HUES64 (cell line): Measurements from ENCODE around the gene MYO18A.

Source experiments
- H3K27ac ChIP-seq: 2 replicates; pipeline ENCODE4 v1.7.0; 2013; ENCODE audit warnings: low read depth, low read length, inconsistent platforms
- H3K27me3 ChIP-seq: 2 replicates; pipeline ENCODE4 v1.6.1; 2013; ENCODE audit warnings: mild to moderate bottlenecking, low read length; ENCODE audit not compliant: insufficient read depth
- H3K36me3 ChIP-seq: 2 replicates; pipeline ENCODE4 v1.6.1; 2013; ENCODE audit warnings: mild to moderate bottlenecking, low read length; ENCODE audit not compliant: insufficient read depth
- H3K4me1 ChIP-seq: 2 replicates; pipeline ENCODE4 v1.6.1; 2013; ENCODE audit warnings: mild to moderate bottlenecking, low read length, moderate library complexity; ENCODE audit not compliant: insufficient read depth
- H3K4me3 ChIP-seq: 2 replicates; pipeline ENCODE4 v1.5.1; 2013; ENCODE audit warnings: mild to moderate bottlenecking, low read length, moderate library complexity
- H3K9ac ChIP-seq: 2 replicates; pipeline ENCODE4 v1.6.1; 2013; ENCODE audit warnings: mild to moderate bottlenecking, low read depth, low read length
- H3K9me3 ChIP-seq: 2 replicates; pipeline ENCODE4 v1.6.1; 2013; ENCODE audit warnings: low read depth, low read length; ENCODE audit not compliant: insufficient read depth
- WGBS: fragments of 150-250, 120-280 bp; methylation state at CpG from one replicate; pipeline ENCODE4 v1.1.7; 2013; ENCODE audit warnings: missing lambda C conversion rate; 5-methylcytosine and 5-hydroxymethylcytosine counted together

Gene MYO18A

DNA sequence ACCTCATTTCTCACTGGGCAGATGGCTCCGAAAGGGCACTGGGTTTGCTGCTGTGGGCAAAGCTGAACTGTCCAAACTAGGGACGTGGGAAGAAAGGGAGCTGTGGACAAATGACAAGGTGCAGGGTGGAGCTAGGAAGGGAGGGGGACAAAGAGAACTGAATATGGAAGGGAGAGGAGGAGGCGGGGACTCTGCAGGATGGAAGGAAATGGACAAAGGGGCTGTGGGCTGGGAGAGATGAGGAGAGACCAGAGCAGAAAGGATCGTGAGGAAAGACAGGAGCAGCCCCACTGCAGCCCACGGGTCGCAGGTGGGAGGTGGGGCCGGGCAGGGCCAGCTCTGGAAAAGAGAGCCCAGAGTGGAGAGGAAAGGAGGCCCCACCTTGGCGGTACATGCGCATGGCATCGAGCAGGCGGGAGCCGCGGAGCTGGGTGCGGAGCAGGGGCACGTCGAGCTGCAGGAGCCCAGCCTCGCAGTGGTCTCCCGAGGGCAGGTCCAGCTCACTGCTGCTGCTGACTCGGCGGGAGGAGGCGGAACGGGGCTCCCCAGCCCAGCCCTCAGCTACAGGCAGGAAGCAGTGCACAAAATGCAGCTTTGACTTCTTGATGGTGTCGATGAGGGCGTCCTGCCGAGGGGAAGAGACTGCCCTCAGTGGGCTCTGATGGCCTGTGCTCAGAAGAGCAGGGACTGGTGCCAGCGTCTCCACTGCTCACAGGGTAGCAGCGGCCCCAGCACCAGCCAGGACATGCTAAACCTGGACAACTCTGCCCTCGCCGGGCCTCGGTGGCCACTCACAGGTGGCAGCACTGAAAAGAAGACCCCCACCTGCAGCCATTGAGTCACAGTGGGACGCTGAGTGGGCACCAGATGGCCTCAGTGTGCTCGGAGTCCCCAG is 70.5 kb downstream of the MYO18A start:
- 68% methylated on average over 32 of the region's 32 CpGs for WGBS
- no peak overlapping the region for H3K27ac ChIP-seq

DNA sequence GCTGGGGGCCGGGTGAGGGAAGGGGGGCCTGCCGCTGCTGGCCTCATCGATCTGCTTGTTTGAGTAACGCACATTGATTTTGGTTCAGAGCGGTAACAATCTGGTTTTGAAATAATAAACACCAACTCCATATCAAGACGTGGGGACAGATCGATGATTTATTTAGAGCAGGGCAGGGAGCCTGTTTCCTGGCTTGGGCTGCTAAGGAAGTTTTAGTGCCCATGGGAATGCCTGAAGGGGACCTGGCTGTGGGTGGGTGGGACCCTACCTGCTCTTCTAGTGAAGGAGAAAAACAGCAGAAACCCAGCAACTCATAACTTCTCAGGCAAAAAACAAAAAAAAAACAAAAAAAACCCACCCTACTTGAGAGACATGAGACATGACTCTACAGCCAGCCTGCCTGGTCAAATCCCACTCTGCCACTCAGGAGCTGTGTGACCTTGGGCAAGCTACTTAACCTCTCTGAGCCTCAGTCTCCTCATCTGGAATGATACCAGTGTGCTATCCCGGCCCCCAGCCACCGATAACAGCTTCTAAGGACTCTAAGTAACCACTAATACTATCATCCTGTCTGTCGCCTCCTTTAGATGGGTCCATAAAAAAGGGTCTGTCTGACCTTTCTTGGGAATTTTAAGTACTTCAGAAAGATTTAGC is 71.2 kb downstream of the MYO18A start:
- H3K27ac ChIP-seq: no peak overlapping the region
- H3K36me3 ChIP-seq: peaks cover 16% of the 10 kb centered on the region

More for the DNA sequence above, 70.5 kb downstream of the MYO18A start:
- no peak overlapping the region for H3K4me3 ChIP-seq
- no peaks in the 10 kb centered on the region for H3K27me3 ChIP-seq
- H3K4me1 ChIP-seq: peaks cover 8% of the 10 kb centered on the region; the same call in 1 of the 2 replicates
- no peak overlapping the region for H3K9ac ChIP-seq
- H3K9me3 ChIP-seq: no peaks in the 10 kb centered on the region
- peaks cover 16% of the 10 kb centered on the region for H3K36me3 ChIP-seq

DNA sequence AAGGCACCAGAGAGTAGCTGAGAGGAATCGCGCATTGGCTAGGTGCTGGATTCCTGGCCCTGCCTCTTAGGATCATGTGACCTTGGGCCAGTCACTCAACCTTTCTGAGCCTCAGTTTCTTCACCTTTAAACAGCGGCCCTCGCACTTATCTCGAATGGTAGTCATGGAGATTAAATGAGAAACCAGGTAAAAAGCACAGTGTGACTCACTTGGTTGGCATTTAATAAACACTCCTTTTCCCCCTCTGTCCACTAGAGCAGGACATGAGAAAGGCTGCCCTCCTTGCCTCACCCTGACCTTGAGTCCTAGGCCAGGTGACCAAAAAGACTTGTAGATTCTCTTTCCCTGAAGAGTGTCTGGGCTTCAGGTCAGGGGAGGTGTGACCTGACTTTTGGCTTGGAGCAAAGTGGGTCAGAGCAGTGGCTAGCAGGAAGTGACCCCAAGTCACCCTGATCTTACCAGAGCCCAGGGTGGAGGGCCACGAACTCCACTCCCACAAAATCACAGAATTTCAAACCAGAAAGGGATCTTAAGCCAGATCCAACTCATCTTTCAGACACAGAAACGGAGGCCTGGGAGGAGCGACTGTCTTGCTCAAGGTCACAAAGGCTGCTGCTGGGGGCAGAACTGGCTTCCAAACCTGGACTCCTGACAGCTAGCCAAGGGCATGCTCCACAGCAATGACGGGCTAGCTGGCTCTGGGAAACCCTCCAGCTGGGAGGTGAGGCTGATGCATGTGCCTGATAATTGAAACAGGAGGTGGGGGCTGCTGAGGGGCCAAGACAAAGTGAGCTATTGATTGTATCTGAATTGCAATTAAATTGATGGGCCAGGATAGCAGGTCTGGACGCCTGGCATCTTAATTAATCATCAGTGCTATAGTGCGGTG is 72.0 kb downstream of the MYO18A start:
- Histone ChIP-seq H3K27me3 (no peaks in the 10 kb centered on the region), H3K27ac (no peak overlapping the region), H3K36me3 (peaks cover 16% of the 10 kb centered on the region), H3K9me3 (no peaks in the 10 kb centered on the region), H3K4me1 (peaks cover 8% of the 10 kb centered on the region; the same call in 1 of the 2 replicates), H3K9ac (no peak overlapping the region), H3K4me3 (no peak overlapping the region)
- WGBS: 91% methylated on average over 11 of the region's 11 CpGs

More for the DNA sequence above, 71.2 kb downstream of the MYO18A start:
- Histone ChIP-seq H3K4me1 (peaks cover 8% of the 10 kb centered on the region; the same call in 1 of the 2 replicates), H3K27me3 (no peaks in the 10 kb centered on the region), H3K4me3 (no peak overlapping the region), H3K9ac (no peak overlapping the region), H3K9me3 (no peaks in the 10 kb centered on the region)
- 91% methylated on average over 10 of the region's 10 CpGs for WGBS

DNA sequence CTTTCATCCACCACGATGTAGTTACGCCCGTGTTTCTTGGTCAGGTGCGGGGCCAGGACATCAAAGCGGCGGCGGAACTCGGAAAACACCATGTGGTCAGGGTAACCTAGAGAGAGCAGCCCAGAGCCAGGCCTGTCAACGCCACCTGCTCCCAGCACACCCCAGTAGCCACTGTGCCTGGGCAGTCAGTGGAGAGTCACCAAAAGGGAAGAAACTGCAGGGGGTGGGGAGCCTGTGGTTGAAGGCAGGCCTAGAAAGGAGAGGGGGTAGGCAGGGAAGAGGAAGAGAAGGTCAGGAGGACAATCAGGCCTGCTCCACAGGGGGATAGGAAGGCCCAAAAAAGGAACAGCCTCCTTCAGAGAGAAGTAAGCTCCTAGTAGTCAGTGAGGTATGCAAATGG is 73.1 kb downstream of the MYO18A start:
- peaks cover 16% of the 10 kb centered on the region for H3K36me3 ChIP-seq
- H3K4me1 ChIP-seq: peaks cover 8% of the 10 kb centered on the region; the same call in 1 of the 2 replicates
- H3K9ac ChIP-seq: no peak overlapping the region
- no peak overlapping the region for H3K4me3 ChIP-seq
- H3K27ac ChIP-seq: no peak overlapping the region
- 91% methylated on average over 9 of the region's 9 CpGs for WGBS
- no peaks in the 10 kb centered on the region for H3K9me3 ChIP-seq
- no peaks in the 10 kb centered on the region for H3K27me3 ChIP-seq

DNA sequence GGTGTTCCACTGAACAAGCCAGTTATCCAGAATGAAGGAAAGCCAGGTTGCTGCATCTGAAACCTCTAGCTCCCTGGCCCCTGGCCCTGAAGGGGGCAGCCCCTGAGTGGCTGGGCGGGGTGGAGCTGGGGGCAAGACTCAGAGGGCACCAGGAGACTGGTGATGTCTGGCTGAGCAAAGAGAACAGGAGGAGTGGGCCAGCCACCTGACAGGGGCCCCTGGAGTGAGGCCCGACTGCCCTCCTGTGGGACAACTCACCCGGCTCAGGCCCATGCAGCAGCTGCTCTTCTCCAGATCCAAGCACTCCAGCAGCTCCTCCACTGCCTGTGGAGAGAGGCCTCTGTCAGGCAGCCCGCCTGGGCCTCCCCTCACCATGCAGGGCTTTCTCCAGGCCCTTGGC is 76.9 kb downstream of the MYO18A start:
- H3K27ac ChIP-seq: no peak overlapping the region
- peaks cover 4% of the 10 kb centered on the region for H3K36me3 ChIP-seq
- no peaks in the 10 kb centered on the region for H3K27me3 ChIP-seq
- H3K9me3 ChIP-seq: no peaks in the 10 kb centered on the region
- no peak overlapping the region for H3K4me3 ChIP-seq
- WGBS: 91% methylated on average over 4 of the region's 4 CpGs
- H3K9ac ChIP-seq: no peak overlapping the region
- no peaks in the 10 kb centered on the region for H3K4me1 ChIP-seq

DNA sequence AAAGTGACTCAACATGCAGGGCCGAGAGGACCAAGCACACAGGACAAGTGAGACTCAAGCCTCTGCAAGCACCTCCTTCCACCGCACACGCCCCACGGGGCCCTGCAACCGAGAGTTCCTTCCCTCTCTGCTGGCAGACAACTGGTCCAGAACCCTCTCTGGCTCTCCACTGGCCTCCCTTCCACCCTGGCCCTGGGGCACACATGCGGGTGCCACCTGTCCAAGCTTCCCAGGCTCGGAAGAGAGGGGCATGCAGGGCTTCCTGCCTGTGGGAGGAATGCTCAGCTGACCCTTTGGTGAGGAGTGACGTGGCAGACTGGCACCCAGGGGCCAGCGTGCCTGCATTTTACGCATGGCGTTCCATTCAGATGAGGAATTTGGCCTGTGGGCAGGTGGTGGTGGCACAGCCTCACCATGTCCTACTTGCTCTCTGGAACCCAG is 77.4 kb downstream of the MYO18A start:
- H3K36me3 ChIP-seq: peaks cover 10% of the 10 kb centered on the region
- 89% methylated on average over 11 of the region's 11 CpGs for WGBS
- H3K9me3 ChIP-seq: no peaks in the 10 kb centered on the region
- no peak overlapping the region for H3K9ac ChIP-seq
- H3K27me3 ChIP-seq: no peaks in the 10 kb centered on the region
- H3K27ac ChIP-seq: no peak overlapping the region
- H3K4me1 ChIP-seq: no peaks in the 10 kb centered on the region
- no peak overlapping the region for H3K4me3 ChIP-seq

DNA sequence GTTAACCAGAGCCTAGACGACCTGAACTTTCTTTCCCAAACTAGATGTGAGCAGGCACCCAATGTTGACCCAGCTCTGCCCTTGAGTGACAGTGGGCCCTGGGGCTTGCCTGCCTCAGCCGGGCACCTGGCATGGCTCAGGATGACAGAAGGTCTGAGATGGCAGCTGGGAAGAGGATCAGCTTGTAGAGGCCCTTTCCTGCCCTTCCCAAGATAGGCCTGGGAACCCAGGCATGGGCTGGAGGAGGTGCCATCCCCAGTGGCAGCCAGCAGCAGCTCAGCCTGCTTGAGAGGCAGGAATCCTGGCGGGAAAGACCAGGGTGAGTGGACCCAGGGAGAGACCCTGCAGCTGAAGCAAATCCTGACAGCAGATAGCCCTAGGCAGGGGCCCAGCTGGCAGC is 78.2 kb downstream of the MYO18A start:
- 89% methylated on average over 3 of the region's 3 CpGs for whole genome bisulfite sequencing
- Histone ChIP-seq H3K27me3 (no peaks in the 10 kb centered on the region), H3K4me3 (no peak overlapping the region), H3K9ac (no peak overlapping the region), H3K9me3 (no peaks in the 10 kb centered on the region), H3K27ac (no peak overlapping the region), H3K4me1 (no peaks in the 10 kb centered on the region), H3K36me3 (peaks cover 17% of the 10 kb centered on the region)

DNA sequence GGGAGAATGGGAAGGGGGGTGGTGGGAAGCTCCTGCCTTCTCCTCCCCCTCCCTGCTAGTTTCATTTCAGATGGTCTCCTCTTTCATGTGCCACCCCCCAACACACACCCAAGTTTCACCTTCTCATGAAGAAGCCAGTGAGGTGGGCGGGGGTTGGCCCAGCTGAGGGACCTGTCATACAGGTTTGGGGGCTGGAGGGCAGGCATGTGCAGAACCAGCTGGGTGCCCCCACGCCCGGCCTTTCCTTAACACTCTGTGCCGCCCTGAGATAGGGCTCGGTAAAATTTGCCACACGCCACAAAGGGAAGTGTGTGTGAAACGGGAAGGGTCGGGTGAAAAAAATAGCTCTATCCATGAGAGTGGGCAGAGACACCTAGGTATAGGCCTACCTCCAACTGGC is 79.9 kb downstream of the MYO18A start:
- 92% methylated on average over 8 of the region's 8 CpGs for WGBS
- Histone ChIP-seq H3K36me3 (peaks cover 30% of the 10 kb centered on the region), H3K9ac (no peak overlapping the region), H3K4me3 (no peak overlapping the region), H3K27ac (no peak overlapping the region), H3K4me1 (no peaks in the 10 kb centered on the region), H3K27me3 (no peaks in the 10 kb centered on the region), H3K9me3 (no peaks in the 10 kb centered on the region)

DNA sequence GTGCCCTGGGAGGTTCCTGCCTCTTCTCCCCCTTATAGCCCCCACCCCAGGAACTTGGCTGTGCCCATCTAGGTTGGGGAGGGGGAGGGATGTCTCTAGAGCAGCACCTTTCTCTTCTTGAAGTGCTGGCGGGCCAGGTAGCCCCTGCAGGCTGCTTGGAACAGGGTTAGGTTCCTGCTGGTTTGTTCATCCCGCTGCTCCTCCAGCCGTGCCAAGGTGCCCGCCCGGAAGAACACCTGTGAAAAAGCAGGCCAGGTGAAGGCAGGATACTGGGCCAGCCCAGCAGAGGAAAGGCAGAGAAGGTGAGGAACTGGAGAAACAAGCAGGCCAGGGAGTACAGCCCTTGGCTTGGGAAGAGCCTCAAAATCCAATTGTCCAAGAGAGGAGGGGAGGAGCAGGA is 80.7 kb downstream of the MYO18A start:
- no peak overlapping the region for H3K27ac ChIP-seq
- no peaks in the 10 kb centered on the region for H3K4me1 ChIP-seq
- no peak overlapping the region for H3K9ac ChIP-seq
- H3K27me3 ChIP-seq: no peaks in the 10 kb centered on the region
- H3K9me3 ChIP-seq: no peaks in the 10 kb centered on the region
- peaks cover 32% of the 10 kb centered on the region for H3K36me3 ChIP-seq
- no peak overlapping the region for H3K4me3 ChIP-seq
- WGBS: 88% methylated on average over 5 of the region's 5 CpGs

DNA sequence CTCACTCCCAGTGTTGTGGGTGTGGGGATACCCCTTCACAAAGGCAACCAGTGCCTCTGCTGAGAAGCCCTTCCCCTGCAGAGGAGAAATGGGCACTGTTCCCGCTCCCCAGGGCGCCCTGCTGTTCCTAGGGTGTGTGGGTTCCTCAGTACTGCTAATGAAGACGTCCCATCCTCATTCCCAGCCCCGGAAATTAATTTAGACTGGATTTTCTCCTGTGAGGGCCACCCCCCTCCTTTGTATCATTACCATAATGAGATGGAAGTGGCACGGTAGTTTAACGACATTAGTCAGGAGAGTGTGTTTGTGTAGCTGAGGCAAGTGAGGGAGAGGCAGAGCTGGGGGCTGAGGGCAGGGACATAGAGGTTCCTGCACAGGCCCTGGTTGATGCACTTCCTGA is 84.1 kb downstream of the MYO18A start:
- Histone ChIP-seq H3K4me1 (no peaks in the 10 kb centered on the region), H3K9ac (no peak overlapping the region), H3K36me3 (peaks cover 48% of the 10 kb centered on the region), H3K27ac (no peak overlapping the region), H3K9me3 (no peaks in the 10 kb centered on the region), H3K27me3 (no peaks in the 10 kb centered on the region), H3K4me3 (no peak overlapping the region)
- 69% methylated on average over 6 of the region's 6 CpGs for WGBS
